Cardiac fibroblast (primary cell): Measurements from ENCODE around the gene THYN1.

ENCODE experiments used
- DNase-seq, 2 donors: peaks; one replicate each; pipeline versions ENCODE4 v3.0.0 to v3.0.0-alpha.2; 2010; ENCODE audit warnings: low read depth in 2 of 2
- H3K4me3 ChIP-seq, 2 donors: replicated peaks in 1 of 2; 1 replicate in 1 of 2; 2 replicates in 1 of 2; pipeline ENCODE4 v1.5.1; 2011; ENCODE audit warnings: low read depth in 2 of 2, low read length in 2 of 2, mild to moderate bottlenecking in 2 of 2, moderate library complexity in 1 of 2
- TF ChIP-seq, protein P1 (sequence below): IDR thresholded peaks from one replicate; pipeline ENCODE4 v1.5.1; 2011; ENCODE audit warnings: low read depth, mild to moderate bottlenecking, low read length, inconsistent platforms

THYN1 gene

DNA sequence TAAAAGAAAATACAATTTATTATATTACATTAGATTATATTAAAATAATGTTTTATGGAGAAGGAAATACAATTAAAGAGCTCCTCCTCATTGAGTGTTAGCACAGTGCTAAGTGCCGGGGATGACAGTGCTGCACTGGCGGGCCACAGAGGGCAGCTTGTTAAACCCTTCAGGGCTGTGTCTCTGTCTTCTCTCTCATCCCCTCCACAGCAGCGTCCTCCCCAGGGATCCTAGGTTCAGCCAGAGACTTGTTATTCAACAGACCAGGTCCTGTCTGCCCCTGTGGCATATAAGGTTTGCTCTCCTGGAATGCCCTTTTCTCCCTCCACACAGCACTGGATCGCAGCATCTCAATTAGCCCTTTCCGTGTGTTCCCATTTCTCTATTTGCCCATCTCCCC lies 14.2 kb downstream of the THYN1 start:
- TF ChIP-seq, protein P1, sequence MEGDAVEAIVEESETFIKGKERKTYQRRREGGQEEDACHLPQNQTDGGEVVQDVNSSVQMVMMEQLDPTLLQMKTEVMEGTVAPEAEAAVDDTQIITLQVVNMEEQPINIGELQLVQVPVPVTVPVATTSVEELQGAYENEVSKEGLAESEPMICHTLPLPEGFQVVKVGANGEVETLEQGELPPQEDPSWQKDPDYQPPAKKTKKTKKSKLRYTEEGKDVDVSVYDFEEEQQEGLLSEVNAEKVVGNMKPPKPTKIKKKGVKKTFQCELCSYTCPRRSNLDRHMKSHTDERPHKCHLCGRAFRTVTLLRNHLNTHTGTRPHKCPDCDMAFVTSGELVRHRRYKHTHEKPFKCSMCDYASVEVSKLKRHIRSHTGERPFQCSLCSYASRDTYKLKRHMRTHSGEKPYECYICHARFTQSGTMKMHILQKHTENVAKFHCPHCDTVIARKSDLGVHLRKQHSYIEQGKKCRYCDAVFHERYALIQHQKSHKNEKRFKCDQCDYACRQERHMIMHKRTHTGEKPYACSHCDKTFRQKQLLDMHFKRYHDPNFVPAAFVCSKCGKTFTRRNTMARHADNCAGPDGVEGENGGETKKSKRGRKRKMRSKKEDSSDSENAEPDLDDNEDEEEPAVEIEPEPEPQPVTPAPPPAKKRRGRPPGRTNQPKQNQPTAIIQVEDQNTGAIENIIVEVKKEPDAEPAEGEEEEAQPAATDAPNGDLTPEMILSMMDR = no peak
- H3K4me3 ChIP-seq = no peak overlapping the region
- DNase-seq = no peak

DNA sequence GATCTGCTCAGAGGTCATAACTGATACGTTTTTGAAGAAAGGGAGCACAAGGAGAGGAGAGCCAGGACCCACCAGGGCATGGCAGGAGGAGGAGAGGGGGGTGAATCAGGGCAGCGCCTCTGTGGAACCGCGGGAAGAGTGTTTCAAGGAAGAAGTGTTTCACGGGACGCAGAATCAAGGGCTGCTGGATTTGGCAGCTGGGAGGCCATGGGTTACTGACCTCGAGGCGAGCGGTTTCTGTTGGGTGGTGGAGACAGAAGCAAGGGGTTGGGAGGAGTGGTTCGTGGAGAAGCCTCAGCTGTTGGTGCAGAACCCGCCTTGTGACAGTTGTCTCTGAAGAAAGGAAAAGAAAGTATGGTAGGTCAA lies 15.6 kb downstream of the THYN1 start:
- TF ChIP-seq, protein P1 = no peak
- DNase-seq = no peak
- H3K4me3 ChIP-seq = no peak overlapping the region

DNA sequence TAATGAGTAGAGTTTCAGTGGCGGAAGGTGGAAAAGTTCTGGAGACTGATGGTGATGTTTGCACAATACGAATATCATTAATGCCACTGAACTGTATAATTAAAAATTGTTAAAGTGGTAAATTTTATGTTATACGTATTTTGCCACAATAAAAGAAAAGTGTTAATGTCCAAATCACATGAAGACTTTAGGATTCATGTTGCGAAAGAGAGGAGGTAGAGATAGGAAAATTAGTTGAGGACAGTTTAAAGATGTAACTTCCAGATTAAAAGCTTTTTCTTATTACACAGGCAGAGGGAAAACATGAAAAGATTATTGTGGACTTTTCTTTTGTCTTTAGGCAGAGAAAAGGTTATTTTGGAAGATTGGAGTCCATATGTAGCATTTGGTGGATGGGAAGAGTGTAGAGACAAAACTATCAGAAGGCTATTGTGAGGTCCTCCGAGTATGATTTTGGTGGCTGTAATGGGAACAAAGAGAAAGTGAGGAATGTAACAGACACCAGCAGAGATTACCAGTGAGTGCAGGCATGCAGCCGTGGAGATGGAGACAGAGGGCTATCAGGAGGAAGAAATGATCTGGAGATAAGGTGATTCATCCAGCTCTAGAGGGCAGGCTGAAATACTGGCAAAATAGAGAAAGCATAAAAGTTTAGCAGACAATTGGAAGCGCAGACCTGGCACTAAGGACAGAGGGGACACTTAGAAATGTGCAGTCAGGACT lies 16.2 kb downstream of the THYN1 start:
- TF ChIP-seq, protein P1 = no peak
- no peak for DNase-seq

DNA sequence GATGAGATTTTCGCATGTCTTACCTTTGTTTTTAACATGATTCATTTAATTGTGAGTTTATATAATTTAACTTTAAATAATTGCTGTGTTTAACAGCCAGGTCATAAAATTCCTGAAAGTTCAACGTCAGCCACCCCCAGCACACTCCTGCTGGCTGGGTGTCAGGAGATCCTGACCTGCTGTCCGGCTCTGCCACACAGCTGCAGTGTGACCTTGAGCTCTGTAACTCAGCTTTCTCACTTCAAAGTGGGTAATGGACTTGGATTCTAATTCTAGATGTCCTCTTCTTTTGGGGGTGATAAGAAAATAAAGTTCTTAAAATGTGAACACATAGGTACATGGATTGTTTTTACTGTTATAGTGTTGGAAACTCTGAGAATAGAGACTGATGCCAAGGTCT lies 17.8 kb downstream of the THYN1 start:
- DNase-seq = no peak
- TF ChIP-seq, protein P1 = no peak
- H3K4me3 ChIP-seq = no peak overlapping the region

More for the DNA sequence above, 16.2 kb downstream of the THYN1 start:
- H3K4me3 ChIP-seq = no peak overlapping the region

DNA sequence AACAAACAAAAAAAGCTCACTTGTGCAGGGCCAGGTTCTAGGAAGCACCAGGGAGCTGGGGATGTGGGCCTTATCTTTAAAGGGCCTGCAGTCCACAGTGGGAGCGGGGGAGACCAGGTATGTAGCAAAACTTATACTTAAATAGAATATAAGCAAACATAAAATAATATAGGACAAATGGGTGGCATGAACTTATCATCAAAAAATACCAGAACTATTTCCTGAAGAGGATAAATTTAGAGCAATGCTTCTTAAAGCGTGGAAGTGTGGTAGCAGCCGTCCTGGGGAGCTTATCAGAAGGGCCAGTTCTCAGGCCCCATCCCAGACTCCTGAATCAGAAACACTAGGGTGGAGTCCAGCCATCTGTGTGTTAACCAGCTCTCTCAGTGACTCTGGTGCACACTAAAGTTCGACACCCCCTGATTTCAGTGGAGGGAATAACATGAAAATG lies 19.4 kb downstream of the THYN1 start:
- TF ChIP-seq, protein P1 = no peak
- no peak overlapping the region for H3K4me3 ChIP-seq
- DNase-seq = no peak

DNA sequence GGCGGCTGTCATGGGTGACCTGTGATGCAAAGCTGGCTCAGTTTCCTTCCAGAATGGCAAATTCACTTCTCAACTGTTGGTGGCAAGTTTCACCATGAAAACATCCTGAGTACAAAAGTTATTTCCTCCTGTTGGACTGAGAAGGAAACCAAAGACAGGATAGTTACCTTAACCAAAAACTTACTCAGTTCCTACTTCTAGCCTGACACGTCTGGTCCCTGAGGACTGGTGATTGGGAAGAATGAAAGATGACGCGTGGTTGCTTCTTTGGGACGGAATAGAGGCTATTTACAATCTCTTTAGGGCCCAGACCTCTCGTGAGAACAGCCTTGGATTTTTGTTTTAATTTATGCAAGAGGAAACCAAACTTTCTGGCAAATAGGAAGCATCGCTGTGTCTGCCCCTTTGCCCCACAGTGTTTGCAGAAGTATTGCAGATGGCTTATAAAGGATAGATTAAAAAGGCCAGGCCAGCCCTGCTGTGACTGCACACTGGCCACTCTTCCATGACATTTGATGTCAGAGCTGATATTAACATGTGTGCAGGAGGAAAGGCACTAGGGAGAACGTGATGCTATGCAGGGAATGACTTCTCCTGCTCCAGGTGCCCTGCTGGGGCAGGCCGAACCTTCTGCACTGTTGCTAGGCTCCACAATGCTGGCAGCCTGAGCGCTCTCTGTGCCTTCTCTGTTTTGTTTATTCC lies 21.0 kb downstream of the THYN1 start:
- DNase-seq = no peak
- TF ChIP-seq, protein P1 = no peak
- H3K4me3 ChIP-seq = no peak overlapping the region
